Cerebellar nuclear complex (tissue), 1 donor: ENCODE measurements around the gene CENPC.
"Not testable (repeated sequence)": the region's sequence is repeated elsewhere in the genome, so short reads cannot be mapped to it uniquely, and the experiment has no call there.

ENCODE experiments used
- DNase-seq, 2 experiments: peaks; one replicate each; lab custom pipeline; 2025; lab: John Stamatoyannopoulos, UW

The CENPC gene

DNA sequence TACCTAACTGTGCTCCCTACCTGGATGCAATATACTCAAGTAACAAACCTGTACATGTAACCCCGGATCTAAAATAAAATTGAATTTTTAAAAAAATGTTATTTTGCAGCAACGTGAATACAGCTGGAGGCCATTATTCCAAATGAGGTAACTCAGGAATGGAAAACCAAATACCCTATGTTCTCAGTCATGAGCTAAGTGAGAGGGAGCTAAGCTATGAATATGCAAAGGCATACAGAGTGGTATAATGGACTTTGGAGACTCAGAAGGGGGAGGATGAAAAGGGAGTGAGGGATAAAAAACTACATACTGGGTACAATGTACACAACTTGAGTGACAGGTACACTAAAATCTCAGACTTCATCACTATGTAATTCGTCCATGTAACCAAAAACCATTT is 78.6 kb downstream of the CENPC start:
- DNase-seq: no peak

DNA sequence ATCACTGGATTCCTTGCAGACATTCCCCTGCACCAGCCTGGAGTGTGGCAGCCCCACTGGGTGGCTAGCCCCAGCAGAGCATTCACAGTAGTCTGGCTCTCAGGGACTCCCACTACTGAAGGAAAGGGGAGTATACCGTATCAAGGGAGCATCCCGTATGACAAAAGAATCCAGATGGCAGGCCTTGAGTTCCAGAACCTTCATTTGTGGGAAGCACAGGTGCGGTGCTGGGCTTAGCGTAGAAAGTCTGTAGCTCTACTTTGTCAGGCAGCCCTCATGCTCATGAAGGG is 79.6 kb downstream of the CENPC start:
- DNase-seq: no peak

DNA sequence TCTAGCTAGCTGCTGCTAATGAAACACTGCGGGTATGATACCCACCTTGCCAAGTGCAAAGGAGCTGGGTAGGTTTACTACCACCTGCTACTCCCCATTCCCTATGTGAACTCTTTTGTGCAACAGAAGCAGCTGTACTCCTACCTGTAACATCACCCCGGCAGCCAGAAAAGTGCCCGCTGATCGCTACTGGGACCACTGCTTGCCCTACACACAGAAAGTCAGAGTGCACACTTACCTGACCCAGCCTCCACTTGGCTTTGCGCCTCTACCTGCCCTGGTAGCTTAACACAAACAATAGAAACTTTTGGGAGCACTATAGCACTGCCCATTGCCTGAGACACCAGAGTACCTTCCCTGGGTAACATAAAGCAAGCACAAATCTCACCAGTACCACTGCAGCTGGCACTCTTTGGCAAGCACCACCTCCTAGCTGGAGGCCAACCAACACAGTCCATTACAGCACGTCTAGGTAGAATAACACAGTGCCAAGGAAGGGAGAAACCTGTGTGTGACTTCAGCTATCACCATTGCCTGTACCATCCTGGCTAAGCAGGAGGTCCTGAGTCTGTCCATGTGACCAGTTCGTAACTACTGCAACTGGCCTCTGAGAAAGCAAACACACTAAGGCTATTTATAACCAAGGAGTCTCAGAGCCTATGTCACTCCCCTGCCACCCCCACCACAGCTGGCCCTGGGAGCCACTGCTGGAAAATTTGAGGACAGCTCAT is 80.1 kb downstream of the CENPC start:
- DNase-seq: no peak

DNA sequence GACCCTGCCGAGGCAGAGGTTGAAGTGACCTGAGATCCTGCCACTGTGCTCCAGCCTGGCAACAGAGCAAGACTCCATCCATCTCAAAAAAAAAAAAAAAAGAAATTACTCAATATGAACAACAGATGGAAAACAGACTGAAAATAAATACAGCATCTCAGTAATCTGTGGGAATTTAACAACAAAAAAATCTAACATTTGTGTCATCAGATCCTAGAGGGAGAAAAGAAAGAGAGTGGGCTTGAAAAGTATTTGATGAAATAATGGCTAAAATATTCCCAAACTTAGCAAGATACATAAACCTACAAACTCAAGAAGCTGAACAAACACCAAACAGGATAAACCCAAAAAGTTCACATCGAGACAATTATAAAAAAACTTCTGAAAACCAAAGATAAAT is 84.7 kb downstream of the CENPC start:
- DNase-seq: no peak

DNA sequence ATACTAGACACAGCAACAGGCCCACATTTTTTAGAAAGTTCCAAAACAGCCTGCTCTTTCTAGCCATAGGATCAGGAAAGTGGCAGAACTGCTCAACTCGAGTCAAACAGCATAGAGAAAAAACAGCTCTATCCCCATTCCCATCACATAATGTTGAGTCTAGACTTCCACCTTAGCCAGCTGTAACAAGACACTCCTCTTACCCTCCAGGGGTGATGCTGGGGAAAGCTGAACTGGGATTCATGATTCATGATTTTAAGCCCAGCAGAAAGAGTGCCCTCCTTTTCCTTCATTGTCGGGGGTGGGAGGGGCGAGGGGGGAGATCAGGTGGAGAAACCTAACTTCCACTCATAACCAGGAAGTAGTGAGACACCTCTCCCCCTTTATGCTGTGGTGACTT is 86.1 kb downstream of the CENPC start:
- no peak for DNase-seq

DNA sequence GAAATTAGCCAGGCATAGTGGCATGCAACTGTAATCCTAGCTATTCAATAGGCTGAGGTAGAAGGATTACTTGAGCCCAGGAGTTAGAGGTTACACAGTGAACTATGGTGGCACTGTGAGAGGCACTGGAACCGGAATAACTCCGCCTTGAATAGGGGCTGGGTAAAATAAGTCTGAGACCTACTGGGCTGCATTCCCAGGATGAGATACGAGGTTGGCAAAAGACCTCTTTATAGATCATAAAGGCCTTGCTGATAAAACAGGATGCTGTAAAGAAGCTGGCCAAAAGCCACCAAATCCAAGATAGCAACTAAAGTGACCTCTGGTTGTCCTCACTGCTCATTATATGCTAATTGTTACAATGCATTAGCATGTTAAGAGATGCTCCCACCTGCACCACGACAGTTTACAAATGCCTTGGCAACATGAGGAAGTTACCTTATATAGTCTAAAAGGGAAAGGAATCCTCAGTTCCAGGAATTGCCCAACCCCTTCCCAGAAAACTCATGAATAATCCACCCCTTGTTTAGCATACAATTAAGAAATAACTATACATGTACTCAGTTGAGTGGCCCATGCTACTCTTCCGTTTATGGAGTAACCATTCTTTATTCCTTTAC is 88.6 kb downstream of the CENPC start:
- no peak for DNase-seq

DNA sequence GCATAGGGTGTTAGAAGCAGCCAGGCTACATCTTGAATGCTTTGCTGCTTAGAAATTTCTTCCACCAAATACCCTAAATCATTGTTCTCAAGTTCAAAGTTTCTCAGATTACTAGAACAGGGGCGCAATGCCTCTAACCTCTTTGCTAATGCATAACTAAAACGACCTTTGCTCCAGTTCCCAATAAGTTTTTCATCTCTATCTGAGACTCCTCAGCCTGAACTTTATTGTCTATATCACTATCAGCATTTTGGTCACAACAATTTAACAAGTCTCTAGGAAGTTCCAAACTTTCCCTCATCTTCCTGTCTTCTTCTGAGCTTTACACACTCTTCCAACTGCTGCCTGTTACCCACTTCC is 92.5 kb downstream of the CENPC start:
- DNase-seq: not testable (repeated sequence)

DNA sequence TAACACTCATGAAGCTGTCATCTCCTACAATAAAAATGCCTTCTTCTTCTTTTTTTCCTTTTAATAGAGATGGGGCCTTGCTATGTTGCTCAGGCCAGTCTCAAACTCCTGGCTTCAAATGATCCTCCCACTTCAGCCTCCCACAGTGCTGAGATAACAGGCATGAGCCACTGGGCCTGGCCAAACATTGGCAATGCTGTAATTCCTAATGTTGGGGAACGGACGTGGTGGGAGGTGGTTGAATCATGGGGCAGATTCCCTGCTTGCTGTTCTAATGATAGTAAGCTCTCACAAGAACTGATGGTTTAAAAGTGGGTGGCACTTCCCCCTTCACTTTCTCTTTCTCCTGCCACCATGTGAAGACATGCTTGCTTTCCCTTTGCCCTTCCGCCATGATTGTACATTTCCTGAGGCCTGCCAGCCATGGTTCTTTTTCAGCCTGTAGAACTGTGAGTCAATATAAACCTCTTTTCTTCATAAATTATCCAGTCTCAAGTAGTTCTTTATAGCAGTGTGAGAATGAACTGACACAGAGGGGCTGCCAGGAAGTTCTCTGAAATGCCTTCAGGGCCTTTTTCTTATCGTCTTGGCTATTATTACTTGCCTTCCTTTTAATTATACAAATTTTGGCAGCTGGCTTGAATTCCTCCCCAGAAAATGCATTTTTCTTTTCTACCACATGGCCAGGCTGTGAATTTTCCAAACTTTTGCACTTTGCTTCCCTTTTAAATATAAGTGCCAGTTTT is 93.0 kb downstream of the CENPC start:
- DNase-seq: no peak

DNA sequence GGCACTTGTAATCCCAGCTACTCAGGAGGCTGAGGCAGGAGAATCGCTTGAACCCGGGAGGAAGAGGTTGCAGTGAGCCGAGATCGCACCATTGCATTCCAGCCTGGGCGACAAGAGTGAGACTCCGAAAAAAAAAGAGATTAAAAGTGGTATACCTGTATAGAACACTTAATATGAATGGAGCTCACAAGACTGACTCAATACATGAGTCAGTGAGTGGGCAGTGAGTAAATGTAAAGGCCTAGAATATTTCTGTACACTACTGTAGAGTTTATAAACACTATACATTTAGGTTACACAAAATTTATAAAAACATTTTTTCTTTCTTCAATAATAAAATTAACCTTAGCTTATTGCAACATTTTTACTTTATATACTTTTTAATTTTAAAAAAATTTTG is 93.8 kb downstream of the CENPC start:
- no peak for DNase-seq

DNA sequence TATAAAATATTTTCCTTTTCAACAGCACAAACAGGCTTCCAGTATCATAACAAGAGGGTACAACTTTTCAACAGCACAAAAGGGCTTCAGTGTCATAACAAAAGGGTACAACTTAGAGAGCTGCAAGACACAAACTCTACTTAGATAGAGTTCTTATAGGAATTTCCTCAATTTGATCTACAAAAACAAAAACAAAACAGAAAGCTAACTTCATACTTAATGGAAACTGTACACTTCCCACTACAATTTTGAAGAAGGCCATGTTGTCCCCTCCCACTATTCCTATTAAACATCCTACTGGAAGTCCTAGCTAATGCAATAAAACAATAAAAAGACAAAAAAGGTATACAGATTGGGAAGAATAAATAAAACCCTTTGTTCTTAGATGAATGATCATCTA is 96.7 kb downstream of the CENPC start:
- DNase-seq: no peak

DNA sequence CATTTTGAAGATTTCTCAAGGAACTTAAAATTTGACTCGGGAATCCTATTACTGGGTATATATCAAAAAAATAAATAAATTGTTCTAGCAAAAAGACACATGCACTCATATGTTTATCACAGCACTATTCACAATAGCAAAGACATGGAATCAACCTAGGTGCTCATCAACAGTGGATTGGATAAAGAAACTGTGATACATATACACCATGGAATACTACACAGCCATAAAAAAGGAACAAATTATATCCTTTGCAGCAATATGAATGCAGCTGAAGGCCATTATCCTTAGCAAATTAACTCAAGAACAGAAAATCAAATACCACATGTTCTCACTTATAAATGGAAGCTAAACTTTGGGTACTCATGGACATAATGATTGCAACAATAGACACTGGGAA is 97.4 kb downstream of the CENPC start:
- no peak for DNase-seq

DNA sequence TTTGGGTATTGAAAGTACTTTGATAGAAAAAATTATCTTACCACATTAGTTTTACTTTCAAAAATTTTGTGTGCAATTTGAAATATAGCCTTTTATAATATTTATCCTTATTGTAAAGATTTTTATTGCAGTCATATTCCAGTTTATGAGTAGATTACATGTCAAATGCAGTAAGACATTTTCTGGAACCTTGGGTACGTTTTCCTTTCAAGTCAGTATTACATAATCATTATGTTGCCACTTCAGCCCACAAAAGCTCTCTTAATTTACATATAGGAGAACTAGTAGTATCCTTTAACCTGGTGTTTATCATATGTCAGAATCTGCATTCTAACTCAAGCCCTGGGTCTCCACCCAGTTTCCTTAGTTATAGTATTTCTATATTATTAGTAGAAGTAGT is 98.5 kb downstream of the CENPC start:
- no peak for DNase-seq

DNA sequence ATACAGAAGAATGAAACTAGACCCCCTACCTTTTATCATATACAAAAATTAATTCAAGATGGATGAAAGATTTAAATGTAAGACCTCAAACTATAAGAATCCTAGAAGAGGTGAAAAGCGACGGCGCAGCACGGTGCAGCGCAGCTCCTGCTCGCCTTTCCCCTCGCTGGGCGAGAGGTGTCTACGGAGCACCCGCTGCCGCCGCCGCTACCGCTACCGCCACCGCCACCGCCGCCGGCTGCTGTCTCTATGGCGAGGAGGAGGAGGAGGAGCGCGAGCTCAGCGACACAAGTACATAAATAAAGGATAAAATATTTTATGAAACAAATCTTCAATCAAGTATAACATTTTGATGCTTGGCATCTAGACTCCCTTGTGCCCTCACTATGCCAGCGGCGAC is 99.4 kb downstream of the CENPC start:
- not testable (repeated sequence) for DNase-seq

DNA sequence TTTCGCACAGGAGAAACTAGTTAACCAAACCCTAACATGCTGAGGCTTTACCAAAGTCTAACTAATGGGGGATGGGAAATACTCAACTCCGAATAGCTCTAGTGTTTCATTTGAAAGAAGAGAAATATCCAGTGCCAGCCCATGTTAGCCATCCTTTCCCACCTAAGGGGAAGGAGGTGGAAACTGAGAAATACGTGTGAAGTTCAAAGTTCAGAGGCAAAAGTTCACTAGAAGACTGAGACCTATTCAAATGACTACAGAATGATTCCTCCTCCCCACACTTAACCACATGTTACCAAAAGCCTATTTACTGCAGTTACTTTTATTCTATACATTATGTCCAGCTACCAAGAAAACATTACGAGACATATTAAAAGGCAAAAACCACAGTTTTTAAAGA is 106.3 kb downstream of the CENPC start:
- no peak for DNase-seq

DNA sequence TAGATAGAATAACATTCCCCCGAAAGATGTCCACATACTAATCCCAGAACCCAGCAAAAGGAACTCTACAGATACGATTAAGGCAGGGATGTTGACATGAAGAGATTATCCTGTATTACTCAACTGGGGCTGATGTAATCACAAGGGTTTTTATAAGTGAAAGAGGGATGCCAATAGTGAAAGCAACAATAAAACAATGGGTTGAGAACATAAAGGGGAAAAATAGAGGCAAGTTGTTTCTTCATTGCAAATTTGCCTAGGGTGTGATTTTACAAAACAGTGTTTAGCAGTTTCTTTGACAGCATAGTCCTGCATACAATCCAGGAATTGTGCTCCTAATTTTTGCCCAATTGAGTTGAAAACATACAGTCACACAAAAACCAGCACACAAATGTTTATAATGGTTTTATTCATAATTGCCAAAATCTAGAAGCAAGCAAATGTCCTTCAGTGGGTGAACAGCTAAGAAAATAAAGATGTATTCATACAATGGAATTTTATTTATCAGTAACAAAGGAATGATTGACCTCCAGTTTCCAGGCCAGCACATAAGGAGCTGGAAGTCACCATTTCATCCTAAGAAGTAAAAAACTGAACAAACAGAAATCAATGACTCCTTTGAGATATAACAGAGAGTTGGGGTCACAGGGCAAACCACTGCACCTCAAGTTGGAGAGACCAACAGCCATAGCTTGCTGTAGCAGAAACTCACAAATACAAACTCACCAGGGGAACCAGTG is 107.2 kb downstream of the CENPC start:
- DNase-seq: no peak

DNA sequence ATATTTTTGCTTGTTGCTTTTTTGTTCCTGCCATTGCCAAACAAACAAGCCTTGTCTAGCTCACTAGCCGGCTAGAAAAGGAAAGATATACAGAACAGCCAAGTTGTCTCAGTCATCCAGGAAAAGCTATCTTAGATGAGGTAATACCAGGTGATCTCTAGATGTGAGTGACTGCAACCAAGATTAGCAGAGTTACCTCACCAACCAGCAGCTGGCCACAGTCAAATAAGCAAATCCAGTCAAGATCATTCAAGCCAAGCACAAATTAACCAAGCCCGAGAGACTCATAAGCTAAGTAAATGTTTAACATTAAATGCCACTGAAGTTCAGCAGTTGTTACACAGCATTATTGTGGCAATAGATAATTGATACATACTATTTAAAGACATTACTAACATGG is 108.6 kb downstream of the CENPC start:
- DNase-seq: no peak

DNA sequence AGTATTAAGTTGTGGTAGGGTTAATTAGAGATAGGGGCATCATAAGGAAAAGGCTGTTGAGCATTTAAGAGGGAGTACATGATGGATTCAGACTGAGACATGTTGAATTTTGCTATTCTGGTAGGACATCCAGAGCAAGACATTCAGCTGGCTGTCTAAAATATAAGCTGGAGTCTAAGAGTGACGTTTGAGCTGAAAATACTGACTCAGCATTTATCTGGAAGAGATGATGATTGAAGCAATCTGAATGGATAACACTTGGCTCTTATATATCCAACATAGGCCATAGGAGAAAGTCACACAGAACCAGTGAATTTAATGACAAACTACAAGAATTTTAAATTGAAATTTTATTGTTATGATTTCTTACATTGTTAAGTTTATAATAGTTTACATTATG is 114.3 kb downstream of the CENPC start:
- DNase-seq: no peak

DNA sequence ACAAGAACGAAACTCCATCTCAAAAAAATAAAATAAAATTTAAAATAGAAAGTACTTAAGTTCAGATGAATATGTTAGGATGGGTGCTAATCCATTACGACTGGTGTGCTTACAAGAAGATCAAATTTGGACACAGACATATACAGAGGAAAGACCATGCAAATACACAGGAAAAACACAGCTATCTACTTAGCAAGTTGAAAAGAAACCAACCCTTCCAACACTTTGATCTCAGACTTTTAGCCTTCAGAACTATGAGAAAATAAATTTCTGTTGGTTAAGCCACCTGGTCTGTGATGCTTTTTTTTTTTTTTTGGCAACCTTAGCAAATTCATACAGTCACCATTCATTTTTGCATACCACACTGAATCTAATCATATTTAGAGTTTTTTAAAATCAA is 116.5 kb downstream of the CENPC start:
- DNase-seq: no peak
